ENCODE data around the gene PRKCD.

DNA sequence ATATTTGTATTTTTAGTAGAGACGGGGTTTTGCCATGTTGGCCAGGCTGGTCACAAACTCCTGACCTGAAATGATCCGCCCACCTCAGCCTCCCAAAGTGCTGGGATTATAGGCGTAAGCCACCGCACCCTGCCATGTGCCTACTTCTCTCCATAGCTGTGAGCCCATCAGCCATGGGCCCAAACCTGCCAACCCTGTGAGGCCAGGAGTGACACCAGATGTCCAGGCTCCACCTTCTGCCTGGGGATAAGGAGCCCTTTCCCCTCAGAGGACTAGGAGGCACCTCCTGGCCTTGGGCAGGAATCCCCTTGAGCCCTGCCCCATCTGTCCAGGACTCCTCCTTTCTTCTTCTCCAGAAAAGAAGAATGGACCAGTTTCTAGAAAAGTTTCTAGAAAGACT is 16.6 kb upstream of the PRKCD start:
- no peak for TF ChIP-seq POLR2A (IDR thresholded peaks at IDR 0.05)
- TF ChIP-seq, protein P1, sequence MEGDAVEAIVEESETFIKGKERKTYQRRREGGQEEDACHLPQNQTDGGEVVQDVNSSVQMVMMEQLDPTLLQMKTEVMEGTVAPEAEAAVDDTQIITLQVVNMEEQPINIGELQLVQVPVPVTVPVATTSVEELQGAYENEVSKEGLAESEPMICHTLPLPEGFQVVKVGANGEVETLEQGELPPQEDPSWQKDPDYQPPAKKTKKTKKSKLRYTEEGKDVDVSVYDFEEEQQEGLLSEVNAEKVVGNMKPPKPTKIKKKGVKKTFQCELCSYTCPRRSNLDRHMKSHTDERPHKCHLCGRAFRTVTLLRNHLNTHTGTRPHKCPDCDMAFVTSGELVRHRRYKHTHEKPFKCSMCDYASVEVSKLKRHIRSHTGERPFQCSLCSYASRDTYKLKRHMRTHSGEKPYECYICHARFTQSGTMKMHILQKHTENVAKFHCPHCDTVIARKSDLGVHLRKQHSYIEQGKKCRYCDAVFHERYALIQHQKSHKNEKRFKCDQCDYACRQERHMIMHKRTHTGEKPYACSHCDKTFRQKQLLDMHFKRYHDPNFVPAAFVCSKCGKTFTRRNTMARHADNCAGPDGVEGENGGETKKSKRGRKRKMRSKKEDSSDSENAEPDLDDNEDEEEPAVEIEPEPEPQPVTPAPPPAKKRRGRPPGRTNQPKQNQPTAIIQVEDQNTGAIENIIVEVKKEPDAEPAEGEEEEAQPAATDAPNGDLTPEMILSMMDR (IDR thresholded peaks at IDR 0.05), result no peak

Measured in lower leg skin (tissue), 3 donors.